C4-2B (cell line): ENCODE measurements around the gene TPRX1.
A peak's percentile ranks its signal among the peaks of the same experiment; 100 is the strongest.
"Not testable (repeated sequence)": the region's sequence is repeated elsewhere in the genome, so short reads cannot be mapped to it uniquely, and the experiment has no call there.

Experiments used
- H3K27ac ChIP-seq: fragments of 450-650 bp; 2 replicates; pipeline ENCODE4 v1.5.1; 2017
- CTCF ChIP-seq: fragments of 450-650 bp; conservative IDR thresholded peaks from 2 replicates; pipeline ENCODE4 v1.5.1; 2017; ENCODE audit warnings: mild to moderate bottlenecking
- ZFX ChIP-seq: fragments of 450-650 bp; IDR thresholded peaks from 2 replicates; pipeline ENCODE4 v1.6.1; 2017

TPRX1 gene

DNA sequence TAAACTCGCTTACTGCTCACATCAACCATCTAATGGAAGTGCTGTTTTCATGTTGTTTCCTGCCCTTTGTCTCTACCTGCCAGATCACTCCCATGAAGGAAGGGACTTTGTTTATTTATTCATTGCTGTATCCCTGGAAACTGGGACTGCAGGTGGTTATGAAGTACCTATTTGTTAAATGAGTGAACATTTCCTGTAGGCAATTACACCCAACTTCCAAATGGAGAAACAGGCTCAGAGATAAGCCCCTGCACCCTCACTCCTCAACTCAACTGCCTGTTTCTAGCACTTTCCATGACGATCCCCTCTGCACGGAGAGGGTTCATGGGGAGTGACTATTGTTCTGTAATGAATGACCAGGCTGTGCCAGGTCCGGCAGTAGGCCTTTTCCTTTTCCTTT, 27.8 kb downstream of the TPRX1 start:
- TF ChIP-seq ZFX: no peak
- TF ChIP-seq CTCF: no peak
- H3K27ac ChIP-seq: no peak overlapping the region

- not testable (repeated sequence) for H3K27ac ChIP-seq
Measured at GRCh38 chr19:47771291-47771690, 33.1 kb downstream of the TPRX1 start.

- H3K27ac ChIP-seq: no peak overlapping the region
- TF ChIP-seq ZFX: no peak
- TF ChIP-seq CTCF: no peak
Measured at GRCh38 chr19:47769534-47769933, 34.8 kb downstream of the TPRX1 start.

DNA sequence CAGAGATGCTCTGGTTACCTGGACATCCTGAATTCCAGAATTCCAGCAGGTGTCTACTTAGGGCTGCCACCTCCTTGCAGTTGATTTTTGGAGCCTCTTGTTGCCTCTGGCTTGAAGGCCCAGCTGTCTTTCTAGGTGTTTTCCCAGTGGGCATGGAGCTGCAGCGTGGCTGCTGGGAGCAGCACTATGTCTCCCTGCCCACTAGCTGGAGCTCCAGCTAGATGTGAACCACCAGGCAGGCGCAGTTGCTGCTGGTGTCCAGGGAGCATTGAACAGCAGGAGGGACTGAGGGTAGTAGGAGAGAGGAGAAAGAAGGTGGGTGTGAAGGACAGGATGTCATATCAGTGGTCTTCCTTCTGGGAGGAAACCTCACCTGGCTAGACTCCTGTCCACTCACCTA, 35.7 kb downstream of the TPRX1 start:
- TF ChIP-seq CTCF (no peak), ZFX (no peak)

GRCh38 chr19:47767349-47767748, 37.0 kb downstream of the TPRX1 start:
- TF ChIP-seq ZFX (no peak), CTCF (no peak)
- H3K27ac ChIP-seq: no peak overlapping the region

More for the DNA sequence above, 35.7 kb downstream of the TPRX1 start:
- H3K27ac ChIP-seq: no peak overlapping the region

GRCh38 chr19:47766670-47767069, 37.7 kb downstream of the TPRX1 start:
- no peak overlapping the region for H3K27ac ChIP-seq
- TF ChIP-seq ZFX (no peak), CTCF (no peak)

DNA sequence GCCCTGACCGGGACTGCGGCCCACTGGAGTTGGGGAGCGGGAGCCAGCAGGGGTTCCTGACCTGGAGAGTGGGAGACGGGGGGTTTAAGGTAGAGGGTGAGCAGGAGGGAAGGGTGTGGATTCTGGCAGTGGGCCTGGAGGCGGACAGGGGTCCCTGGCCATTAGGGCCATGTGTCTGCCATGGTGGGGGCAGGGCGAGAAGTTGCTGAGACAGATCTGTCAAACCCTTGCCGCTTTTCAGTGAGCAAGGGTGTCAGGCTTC, 38.1 kb downstream of the TPRX1 start:
- TF ChIP-seq ZFX (no peak), CTCF (no peak; the same call in 1 of the 2 replicates)

GRCh38 chr19:47765523-47766358, 38.6 kb downstream of the TPRX1 start:
- peak; percentile 51 for TF ChIP-seq CTCF
- no peak for TF ChIP-seq ZFX
- no peak overlapping the region for H3K27ac ChIP-seq

More for the DNA sequence above, 38.1 kb downstream of the TPRX1 start:
- no peak overlapping the region for H3K27ac ChIP-seq

GRCh38 chr19:47764705-47765104, 39.6 kb downstream of the TPRX1 start:
- not testable (repeated sequence) for H3K27ac ChIP-seq
